CD4-positive, alpha-beta T cell treated with Interferon alpha-2 for 1 hour (primary cell): ENCODE measurements around the gene PLCL2.
A peak's percentile ranks its signal among the peaks of the same experiment; 100 is the strongest.
"Not testable (repeated sequence)": the region's sequence is repeated elsewhere in the genome, so short reads cannot be mapped to it uniquely, and the experiment has no call there.

ENCODE experiments used
- DNase-seq, 2 donors: peaks; one replicate each; pipeline ENCODE4 v3.0.0-alpha.2; 2020 to 2022

The PLCL2 gene

DNA sequence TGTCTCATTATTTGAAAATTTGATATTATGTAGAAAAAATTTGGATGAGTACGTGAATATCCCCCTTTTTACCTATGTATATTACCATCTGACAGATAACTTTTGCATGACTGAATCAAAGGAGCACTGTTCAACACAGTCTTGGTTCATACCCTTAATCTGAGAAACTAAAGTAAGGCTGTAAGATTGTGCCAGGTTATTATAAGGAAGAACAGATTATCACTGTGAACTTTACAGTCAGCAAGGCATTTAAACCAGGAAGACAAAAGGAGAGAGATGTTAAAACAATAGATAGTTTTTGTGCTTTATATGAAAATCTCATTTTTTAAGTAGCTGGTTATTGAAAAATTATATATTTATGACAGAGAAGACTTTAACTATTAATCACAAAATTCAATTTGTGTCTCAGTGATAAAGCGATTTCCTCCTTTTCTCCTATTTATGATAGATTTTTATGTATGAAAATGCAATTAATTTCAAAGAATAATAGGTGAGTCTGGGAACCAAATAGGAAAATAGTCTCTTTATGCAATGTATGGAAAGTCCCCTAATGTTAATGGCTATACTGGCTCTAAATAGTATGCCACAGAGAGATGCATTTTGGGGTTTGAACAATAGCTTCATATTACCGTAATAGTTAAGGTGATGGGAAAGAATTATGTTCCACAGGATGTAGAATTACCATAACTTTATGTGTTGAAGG lies 33.4 kb downstream of the PLCL2 start:
- DNase-seq, result no peak

DNA sequence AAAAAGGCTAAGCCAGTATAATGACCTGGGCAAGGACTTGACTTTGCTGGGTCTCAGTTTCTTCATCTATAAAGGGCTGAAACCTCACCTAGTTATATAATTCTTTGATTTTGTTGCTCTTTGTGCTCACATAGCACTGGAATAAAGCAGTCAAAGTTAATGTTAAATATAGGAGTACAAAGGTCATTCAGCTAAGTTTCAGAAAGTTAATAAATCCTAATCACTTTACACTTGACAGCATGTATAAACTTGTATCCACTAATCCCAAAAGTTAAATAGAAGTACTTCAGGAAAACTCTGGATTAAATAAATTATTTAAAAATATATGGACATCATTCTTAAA lies 33.9 kb downstream of the PLCL2 start:
- no peak for DNase-seq

DNA sequence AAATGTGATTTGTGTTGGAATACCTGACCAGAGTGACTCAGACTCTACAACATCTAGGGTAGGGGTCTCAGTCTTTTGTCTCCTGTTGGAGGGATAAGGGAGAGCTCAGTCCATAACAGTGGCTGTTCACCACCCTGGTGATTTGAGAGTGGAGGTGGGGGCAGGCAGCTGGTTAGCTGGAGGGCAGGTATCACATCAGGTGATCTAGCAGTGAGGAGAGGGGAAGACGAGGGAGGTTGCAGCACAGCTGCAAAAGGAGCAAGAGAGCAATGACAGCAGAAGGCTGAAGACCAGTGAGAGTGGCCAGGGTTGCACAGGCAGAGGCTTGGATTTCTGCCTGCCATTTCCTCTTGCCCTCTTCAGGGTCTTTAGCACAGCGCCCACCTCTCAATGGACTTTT lies 38.4 kb downstream of the PLCL2 start:
- no peak for DNase-seq

DNA sequence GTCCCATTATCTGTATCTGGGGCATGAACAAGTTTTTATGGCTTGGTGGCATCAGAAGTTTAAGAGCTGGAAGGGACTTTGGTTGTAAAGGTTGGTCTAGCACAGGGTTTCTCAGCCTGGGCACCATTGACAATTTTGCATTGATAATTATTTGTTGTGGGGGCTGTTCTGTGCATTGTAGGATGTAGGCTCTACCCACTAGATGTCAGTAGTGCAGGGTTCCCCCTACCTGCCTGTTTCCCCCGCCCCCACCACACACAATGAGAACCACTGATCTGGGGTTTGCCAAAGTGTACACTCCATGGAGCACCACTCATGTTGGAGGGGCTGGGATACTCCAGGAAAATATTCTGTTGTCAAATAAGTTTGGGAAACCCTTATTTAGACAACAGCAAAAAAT lies 42.7 kb downstream of the PLCL2 start:
- no peak for DNase-seq

DNA sequence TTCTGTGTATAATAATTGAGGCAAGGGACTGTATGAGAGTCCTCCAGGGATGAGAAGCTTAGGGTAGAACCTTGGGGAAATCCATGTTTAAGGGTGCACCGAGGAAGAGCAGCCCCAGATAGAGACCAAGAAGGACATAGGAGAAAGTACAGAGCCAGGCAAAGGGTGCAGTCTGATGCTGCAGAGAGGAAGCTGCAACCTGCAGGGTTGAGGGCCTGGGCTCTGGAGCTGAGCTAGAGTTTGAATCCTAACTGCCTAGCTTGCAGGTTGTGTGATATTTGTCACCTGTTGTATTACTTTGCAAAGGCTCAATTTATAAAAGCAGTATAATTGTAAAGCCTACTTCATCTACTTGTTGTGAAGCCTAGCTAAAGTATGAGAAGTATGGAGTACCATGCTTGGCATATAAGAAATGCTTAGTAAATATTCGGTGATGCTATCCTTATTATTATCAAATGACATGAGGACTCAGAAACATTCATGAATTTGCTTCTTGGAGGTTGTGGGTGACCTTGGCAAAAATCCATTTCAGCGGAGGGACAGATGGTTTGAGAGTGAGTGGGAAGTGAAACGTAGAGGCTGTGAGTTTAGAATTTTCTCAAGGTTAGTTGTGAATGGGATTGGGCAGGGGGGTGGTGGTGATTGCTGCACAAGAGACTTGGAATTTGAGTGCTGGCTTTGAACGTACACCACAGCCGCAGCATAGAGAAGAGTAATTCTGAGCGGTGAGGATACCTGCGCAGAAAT lies 43.8 kb downstream of the PLCL2 start:
- no peak for DNase-seq

DNA sequence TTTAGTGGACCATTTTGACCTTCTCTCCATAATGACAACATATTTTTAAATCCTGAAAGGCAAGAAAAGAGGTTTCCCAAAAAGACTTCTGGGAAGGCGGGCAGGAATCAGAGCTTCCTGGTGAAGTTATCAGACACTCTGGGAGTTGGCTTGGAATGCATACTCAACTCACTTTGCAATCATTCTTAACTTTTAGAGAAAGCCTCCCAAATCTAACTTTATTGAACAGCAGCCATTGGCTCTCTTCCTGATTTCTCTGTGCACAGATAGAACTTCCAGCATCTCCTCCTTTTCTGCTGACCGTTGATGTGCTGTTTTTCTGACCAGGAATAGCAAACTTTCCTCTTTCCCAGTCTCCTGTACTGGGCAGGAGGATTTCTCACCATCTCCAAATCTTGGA lies 44.6 kb downstream of the PLCL2 start:
- DNase-seq, result no peak

DNA sequence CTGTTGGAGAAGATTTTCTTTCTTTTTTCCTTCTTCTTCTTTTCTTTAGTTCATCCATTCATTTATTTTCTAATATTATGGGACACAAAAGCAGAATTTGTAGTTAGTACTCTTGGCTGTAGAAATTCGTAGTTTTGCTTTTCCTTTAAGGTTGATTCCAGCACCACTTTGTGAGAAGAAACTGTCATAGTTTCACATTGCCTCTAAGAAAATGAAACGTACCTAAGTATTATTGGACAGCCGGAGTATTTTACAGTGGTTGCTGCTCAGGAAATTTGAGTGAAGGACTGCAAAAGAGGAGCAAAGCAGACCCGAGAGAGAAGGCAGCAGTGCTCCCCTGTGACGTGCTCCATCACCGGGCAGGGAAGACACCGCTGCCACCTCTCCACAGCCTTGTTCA lies 48.1 kb downstream of the PLCL2 start:
- DNase-seq, result no peak

DNA sequence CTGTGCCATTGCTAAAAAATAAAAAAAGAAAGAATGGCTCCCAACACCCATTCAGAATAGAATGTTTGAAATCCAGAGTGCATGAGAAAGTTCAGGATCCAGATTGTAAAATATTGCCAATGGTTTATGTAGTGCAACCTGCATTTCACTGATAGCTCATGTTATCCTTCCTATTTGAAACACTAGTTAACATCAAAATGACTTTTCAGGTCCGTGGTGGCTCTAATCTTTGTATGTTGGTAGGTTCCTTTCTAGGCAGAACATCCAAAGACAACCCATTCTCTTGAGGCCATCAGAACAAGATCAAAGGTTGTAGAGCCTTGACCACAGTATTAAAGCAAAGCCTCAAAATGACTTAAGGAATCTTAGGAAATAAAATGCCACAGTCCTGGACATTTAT lies 51.0 kb downstream of the PLCL2 start:
- no peak for DNase-seq

DNA sequence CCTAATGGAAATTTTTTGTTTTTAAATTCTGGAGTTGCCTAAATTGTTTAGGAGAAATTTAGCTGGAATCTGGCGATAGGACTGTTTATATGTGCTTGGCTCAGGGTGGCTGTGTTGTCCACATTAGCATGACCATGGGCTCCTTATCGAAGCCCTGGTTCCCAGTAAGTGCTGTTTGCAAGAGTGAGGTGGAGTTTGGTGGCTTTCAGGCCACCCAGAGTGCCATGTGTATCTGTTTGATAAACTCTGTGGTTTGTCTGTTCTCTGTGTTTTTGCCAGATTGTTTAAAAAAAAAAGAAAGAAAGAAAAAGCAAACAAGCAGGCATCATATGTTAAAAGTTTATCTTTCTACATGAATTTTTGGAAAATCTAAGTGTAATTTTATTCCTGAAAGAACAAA lies 51.5 kb downstream of the PLCL2 start:
- peak in 1 of 2 donors; percentile 14 for DNase-seq

DNA sequence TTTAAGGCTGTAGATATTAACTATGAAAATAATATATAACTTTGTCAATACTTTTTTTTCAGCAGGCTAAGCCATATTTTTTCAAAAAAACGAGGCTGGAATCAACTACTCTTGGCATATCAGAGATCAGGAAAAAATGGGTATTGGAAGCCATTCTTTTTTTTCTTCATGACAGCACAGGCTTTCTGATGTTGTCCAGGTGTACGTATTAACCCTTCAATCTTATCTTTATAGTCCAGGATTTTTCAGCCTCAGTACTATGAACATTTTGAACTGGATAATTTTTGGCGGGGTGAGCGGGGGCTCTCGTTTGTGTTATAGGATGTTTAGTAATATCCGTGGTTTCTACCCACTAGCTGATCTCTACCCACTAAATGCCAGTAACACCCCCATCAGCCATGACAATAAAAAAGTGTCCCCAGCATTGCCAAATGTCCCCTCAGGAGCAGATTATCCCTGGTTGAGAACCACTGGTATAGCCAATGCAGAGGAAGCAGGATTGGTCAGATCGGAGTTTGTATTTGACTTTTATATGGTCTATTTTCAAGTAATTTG lies 52.0 kb downstream of the PLCL2 start:
- no peak for DNase-seq

DNA sequence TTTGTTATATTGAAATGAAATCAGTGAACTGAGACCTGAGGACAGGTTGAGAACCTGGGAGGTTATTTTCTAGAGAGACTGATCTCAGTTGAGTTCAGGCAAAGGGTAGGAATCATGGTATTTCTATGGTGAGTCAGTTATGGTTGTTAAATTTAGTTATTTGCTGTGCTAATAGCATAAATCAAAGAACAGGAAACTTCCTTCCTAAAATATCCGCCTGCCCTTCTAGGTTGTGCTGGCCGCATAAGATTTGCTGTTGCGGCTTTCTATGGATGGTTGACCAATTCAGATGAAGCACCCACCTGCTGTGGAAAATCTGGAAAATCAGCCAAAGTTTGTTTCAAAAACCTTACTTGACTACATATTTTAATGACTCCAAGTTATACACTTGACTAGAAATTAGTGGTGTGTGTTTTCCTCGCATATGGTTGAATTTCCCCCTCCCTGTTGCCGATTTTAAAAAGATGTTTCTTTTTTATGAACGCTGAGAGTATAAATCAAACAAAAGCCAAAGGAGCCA lies 52.6 kb downstream of the PLCL2 start:
- no peak for DNase-seq

DNA sequence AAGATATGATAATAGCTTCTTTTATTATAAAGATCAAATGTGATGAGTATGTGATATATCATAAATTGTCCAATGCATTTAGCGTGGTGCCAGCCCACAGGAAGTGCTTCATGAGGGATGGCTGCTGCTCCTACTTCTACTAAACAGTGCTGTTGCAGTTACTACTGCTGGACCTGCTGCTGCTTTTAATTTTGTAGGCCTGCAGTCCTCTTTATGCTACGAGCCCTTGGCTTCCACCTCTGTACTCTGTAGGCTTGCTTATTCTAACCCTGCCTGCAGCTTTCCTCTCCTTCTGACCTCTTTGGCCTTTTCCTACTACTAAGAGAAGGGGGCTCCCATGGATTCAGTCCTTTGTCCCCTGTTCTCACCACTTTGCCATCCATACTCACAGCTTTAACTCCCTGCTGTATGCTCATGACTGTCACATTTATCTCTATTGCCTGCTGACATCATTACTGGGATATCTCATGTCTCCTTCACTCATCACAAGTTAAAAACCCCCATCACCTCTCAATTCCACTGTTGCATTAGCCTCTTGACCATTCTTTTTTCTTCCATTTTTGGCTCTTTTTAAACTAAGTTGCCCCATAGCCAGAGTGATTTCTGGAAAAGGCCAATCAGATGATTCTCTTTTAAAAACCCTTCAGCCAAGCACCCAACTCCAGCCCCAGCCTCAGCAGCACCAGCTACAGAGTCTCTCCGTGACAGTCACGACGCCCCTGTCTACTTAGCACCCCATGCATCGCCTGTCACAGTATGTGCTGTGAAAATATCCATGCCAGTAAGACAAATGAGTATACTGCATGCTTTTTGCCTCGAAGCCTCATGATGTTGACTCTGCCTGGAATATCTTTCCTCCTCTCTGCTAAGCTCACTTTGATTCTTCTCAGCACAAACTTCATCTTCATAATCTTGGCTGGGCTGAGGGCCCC lies 56.3 kb downstream of the PLCL2 start:
- DNase-seq, result no peak

DNA sequence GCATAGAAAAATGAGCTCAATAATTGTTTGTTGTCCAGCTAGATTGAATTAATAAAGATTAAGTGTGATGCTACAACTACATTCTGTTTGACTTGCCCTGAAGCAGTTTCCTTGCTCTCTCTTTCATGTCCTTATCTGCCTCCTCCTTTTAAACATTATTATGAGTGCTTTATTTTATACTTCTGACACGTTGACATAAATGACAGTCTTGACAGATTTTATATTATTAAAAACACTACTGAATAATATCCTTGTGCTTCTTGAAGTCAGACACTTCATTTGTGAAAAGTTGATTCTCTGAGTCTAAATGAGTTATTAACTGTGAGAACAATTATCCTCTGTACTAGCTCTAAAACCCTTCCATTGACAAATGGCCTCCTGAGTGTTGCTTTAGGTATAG lies 58.2 kb downstream of the PLCL2 start:
- no peak for DNase-seq

DNA sequence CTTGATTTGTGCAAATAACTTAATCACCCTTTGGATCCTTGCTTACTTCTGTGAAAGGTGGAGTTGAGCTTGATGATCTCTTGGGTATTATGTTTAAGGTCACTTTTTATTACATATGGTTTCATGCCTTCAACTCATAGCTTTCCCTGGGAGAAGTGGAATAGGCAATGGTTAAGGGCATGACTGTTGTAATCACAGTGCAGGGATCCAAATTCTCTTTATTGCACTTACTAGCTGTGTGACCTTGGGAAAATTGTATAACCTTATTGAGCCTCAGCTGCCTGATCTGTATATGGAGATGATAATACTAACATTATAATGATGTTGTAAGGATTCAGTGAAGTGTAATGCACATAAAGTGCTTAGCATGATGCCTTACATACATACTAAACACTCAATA lies 59.1 kb downstream of the PLCL2 start:
- no peak for DNase-seq

DNA sequence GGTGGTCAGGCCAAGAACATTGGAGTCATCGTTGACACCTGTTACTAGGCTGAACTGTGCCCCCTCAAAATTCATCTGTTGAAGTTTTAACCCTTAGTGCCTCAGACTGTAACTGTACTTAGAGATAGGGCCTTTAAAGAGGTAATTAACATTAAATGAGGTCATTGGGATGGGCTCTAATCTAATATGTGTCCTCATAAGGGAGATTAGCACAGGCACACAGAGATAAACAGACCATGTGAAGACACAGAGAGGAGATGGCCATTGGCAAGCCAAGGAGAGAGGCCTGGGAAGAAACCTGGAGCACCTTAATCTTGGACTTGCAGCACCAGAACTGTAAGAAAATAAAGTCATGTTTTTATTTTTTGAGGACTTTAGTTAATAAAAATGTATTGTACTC lies 59.6 kb downstream of the PLCL2 start:
- no peak for DNase-seq

DNA sequence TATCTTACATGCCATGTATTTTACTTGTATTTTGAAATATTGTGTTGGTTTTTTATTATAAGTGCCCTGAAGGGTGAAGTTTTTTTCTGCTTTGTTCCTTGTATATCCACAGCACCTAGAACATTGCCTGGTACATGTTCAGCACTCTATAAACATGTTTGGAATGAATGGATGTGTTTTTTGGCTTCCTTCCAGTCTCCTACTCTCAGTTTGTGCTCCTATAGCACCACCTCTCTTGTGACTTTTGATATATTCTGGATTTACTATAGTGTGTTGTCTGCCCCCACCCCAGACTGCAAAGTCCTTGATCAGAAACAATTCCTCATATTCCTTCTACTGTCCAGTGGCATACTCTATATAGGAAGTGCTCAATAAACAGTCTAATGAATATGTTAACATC lies 60.6 kb downstream of the PLCL2 start:
- DNase-seq, result no peak

DNA sequence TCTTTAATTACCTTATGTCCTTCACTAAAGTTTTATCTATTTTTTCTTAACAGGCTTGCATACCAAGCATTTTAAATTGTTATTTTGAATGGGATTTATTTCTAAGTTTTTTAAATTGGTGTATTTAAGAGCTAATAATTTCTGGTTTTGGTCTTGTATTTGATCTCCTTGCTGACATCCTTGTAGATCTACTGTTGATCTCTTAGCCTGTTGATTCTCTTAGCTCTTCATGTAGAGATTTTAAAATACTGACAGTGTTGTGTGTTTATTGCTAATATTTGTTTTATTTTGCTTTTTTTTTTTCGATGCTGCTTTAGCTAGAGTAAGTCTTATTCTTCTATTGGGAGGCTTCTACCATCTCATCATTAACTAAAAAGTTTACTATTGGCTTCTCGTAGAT lies 65.5 kb downstream of the PLCL2 start:
- no peak for DNase-seq

DNA sequence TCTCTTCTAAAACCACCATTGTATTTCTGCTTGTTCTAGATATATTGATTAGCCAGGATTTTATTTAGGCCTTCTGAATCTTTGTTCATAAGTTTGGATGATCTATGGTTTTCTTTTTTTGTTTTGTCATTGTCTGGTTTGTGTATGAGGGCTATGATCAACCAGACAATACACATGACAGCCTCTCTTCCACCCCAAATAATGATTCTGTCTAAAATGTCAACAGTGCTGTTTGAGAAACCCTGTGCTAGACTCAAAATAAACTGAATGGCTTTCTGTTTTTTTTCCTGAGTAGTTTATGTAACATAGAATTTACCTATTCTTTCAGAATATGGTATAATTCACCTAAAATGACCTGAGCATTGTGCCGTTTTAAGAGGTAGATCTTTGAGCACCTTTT lies 66.1 kb downstream of the PLCL2 start:
- no peak for DNase-seq

DNA sequence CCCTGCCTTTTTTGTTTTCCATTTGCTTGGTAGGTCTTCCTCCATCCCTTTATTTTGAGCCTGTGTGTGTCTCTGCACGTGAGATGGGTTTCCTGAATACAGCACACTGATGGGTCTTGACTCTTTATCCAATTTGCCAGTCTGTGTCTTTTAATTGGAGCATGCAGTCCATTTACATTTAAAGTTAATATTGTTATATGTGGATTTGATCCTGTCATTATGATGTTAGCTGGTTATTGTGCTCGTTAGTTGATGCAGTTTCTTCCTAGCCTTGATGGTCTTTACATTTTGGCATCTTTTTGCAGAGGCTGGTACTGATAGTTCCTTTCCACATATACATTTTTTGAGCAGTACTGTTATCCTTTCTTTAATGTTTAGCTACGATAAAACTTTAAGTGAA lies 73.1 kb downstream of the PLCL2 start:
- DNase-seq, result not testable (repeated sequence)

DNA sequence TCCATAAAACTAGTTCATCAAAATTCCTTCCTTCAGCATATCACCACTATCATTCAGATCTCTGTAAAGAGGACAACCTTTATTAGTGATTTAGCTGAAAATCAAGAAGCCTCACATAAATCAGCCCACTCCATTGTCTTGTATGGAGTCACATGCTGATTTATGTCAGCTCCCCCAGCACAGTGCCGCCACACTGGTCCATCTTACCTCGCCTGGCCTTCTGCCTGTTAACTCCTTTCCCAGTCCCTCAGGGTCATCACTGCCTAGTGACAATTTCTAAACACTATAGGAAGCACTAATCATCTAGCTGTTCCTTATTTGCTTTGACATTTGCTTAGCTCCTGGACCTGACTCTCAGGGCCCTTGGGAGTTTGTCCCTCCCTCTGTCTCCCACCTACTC lies 75.4 kb downstream of the PLCL2 start:
- no peak for DNase-seq

DNA sequence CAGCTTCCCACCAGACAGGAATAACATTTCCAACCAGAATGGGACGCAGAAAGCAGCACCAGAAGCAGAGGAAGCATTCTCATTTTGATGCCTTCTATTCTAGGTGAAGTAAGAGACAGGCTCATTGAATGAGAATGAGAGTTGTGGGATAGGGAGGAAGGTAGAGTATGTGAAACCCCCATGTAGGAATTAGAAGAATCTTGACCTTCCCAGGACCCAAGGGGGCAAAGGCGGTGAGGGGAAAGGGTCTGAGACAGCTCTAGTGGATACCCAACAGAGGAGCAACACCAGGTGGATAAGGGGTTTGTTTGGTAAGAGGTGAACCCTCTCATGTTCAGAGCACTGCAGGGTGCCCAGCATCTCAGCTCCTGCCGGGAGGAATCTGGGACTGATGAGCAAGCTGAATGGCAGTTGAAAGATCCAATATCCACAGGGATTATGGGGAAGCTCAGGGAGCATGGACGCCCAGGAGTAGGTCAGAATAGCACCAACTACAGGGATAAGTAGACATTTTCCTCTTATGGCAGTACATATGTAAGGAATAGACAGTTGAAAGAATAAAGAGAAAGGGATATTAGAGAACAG lies 77.0 kb downstream of the PLCL2 start:
- no peak for DNase-seq

DNA sequence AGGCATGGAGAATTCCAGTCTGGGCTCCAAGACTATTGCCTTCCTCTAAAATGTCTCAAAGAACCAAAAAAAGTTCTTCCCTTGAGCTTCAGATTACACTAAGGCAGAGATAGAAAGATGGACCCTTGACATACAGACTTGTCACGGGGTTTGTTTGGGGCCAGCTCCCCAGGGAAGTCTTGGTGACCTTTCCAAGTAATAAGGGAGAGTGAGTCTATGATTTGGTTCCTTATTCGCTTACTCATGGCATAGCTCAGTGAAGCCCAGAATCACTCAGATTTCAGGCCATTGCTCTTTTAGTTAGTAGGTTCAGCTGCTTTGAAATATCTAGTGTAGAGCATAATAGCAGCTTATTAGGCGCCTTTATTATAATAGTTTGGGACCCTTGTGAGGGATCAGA lies 90.3 kb downstream of the PLCL2 start:
- DNase-seq, result no peak
